ENCODE results near the gene PCGF3. TPM values are rescaled to one million over a fixed set of nuclear protein-coding genes. Genes with fewer than 3 reads are reported as not detected.

Gene PCGF3
- total and polyA plus RNA-seq, 9 of the 15 experiments (the other 6 are each of a cell fraction or from before 2014, with no cell fraction given): 2.6 to 46.1 (median 20.3) TPM

- TF ChIP-seq ZBTB9 (CRISPR knock-in tag; IDR thresholded peaks at IDR 0.05): 0 out of 2 replicates have a peak, but pooled peaks have one; percentile 12
- TF ChIP-seq FOSL1 (tag; conservative IDR thresholded peaks at IDR 0.05): no peak
- peak; percentile 46 for TF ChIP-seq CREM (IDR thresholded peaks at IDR 0.05; ENCODE audit: low read depth)
Measured at GRCh38 chr4:686413-687040, 19.1 kb upstream of the PCGF3 start (continued).

GRCh38 chr4:687048-687970 is 18.3 kb upstream of the PCGF3 start:
- Histone ChIP-seq H2AFZ (ENCODE audit: low read depth, low read length) (peak overlapping the region; percentile 87), H3K9ac (ENCODE audit: insufficient read depth in 1 of 2, low read depth in 2 of 2, low read length in 2 of 2) (peak overlapping the region; percentile 62 to 82), H3K4me2 (ENCODE audit: insufficient read depth, low read length) (peak overlapping the region; percentile 82), H3K79me2 (ENCODE audit: control insufficient read depth, insufficient read depth, low read length) (peaks cover 7% of the 10 kb centered on the region; the same call in 2 of the 3 replicates), H4K20me1 (replicated peaks; ENCODE audit: control insufficient read depth, insufficient read depth, low read length) (0 out of 2 replicates have a peak, but pooled peaks cover 4% of the 10 kb centered on the region), H3K9me3 (replicated peaks; ENCODE audit: control insufficient read depth, insufficient read depth, low read depth, low read length) (no peaks in the 10 kb centered on the region), H3K27me3 (ENCODE audit: control insufficient read depth in 2 of 2, insufficient read depth in 2 of 2, low read length in 2 of 2) (no peaks in the 10 kb centered on the region), H3K36me3 (ENCODE audit: control insufficient read depth, insufficient read depth, low read length) (no peaks in the 10 kb centered on the region), H3K27ac (ENCODE audit: extremely low read depth, low read depth, low read length) (peak overlapping the region; percentile 78), H3K4me1 (replicated peaks in 1 of 2; ENCODE audit: control insufficient read depth in 2 of 2, insufficient read depth in 2 of 2, low read length in 2 of 2) (peaks cover 19 to 73% of the 10 kb centered on the region in 2 experiments), H3K4me3 (peak overlapping the region; percentile 28), H3K9me1 (ENCODE audit: control insufficient read depth, insufficient read depth, low read length) (no peaks in the 10 kb centered on the region)
- FAIRE-seq (peak; percentile 100), DNase-seq (ENCODE audit: extremely low read depth in 1 of 4, low spot score in 3 of 4) (peak; percentile 90 to 97 (median 93)), ATAC-seq (peak; percentile 96)
- CTCF ChIA-PET (ENCODE audit: low intra/inter-chr PET ratio): no interaction called here
- POLR2A ChIA-PET: interaction anchor here (0.6 to 0.8 kb wide), 6 partner anchors 20 to 340 kb away, joined by 3 to 4 read pairs (median 3); no protein-coding TSS in a partner anchor
- in situ Hi-C loops (cut with MboI): no loop called here
- intact Hi-C loops (cut with micrococcal nuclease): loop anchor here (1.0 to 10.0 kb wide), 3 partner anchors 18 to 297 kb away; partner anchors contain the start of genes IDUA and PCGF3
- TSS peak; percentile 87 for BruUV-seq (replicated peaks)
- WGBS (ENCODE audit: insufficient coverage, low coverage, missing lambda C conversion rate): 9% methylated on average over 37 of the region's 38 CpGs
- TF ChIP-seq SMAD2 (IDR thresholded peaks at IDR 0.05; ENCODE audit: low read depth, low read length): no peak
- peak; percentile 40 for TF ChIP-seq CREM (IDR thresholded peaks at IDR 0.05; ENCODE audit: low read depth)
- no peak for TF ChIP-seq NEUROD1 (IDR thresholded peaks at IDR 0.05; ENCODE audit: borderline replicate concordance, low read depth, low read length, partially characterized antibody)
- TF ChIP-seq NFIC (IDR thresholded peaks at IDR 0.05): no peak
- TF ChIP-seq JUNB (CRISPR knock-in tag; conservative IDR thresholded peaks at IDR 0.05): 0 out of 2 replicates have a peak, but pooled peaks have one; percentile 7
- TF ChIP-seq GTF2E2 (tag; IDR thresholded peaks at IDR 0.05): peak; percentile 50; the same call in 1 of the 2 replicates
- TF ChIP-seq ZNF740 (CRISPR knock-in tag; IDR thresholded peaks at IDR 0.05): peak; percentile 8; the same call in 1 of the 2 replicates
- no peak for TF ChIP-seq ZNF740 (tag; IDR thresholded peaks at IDR 0.05)
- peak; percentile 83 for TF ChIP-seq DPF2 (IDR thresholded peaks at IDR 0.05)
- TF ChIP-seq CBX3 (IDR thresholded peaks at IDR 0.05; ENCODE audit: borderline replicate concordance in 1 of 2, low read length in 2 of 2): peak in 1 of 2 experiments; percentile 20; a peak in 1 of 3 replicates
- peak; percentile 71; the same call in 1 of the 2 replicates for TF ChIP-seq PHF8 (IDR thresholded peaks at IDR 0.05; ENCODE audit: borderline replicate concordance, low read length)
- peak; percentile 82 for TF ChIP-seq JUN (IDR thresholded peaks at IDR 0.05; ENCODE audit: borderline replicate concordance, low read depth, low read length)
- no peak for TF ChIP-seq JUN (CRISPR knock-in tag; IDR thresholded peaks at IDR 0.05; ENCODE audit: borderline replicate concordance)
- TF ChIP-seq EP300 (IDR thresholded peaks at IDR 0.05; ENCODE audit: low read length): peak; percentile 20; the same call in 1 of the 2 replicates

Data from K562 (cell line).